ENCODE results near the gene DTX3.
"Not testable (repeated sequence)": the region's sequence is repeated elsewhere in the genome, so short reads cannot be mapped to it uniquely, and the experiment has no call there.

Gene DTX3

DNA sequence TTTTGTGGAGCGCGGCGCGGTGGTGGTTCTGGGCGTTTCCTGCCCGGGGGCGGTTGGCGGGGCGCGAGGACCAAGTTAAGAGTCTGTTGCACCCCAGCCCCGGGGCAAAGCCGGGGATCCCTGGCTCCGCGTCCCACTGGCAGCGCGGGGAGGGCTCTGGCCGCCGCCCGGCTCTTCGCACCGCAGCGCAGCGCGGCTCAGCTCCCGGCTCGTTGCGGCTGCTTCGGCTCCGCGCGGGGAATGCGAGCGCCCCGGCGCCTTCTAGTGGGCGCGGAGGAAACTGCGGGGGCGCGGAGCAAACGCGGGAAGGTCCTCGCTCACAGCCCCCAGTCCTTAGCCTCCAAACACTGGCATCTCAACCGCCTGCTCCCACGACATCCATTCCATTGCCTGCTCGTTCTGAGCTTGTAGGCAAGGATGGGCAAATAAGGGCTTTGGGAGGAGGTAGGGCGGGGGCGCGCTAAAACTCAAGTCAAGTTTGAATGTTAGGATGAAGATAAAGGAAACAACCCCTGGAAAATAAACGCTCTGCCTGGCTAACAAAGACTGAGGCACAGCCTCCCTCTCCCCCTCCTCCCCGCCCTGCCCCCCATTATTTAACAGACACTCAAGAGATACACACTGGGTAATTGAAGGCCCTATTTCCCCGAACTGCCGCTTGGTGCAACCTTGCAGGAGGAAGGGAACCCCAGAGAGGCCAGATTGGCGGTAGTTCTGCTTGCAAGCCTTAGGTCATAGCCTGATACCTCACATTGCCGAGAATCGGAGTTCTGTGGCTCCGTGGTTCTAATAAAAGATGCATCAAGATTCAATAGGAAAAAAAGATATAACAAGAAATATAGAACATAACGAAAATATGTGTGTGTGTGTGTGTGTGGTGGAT lies 28.6 kb downstream of the DTX3 start, which contains the start of gene B4GALNT1:
Gene B4GALNT1, minus strand, starts transcription at position 244 of the 883 bp plus-strand sequence. CDS start 1,069 bp downstream, outside the sequence.
- peak; percentile 75 for DNase-seq

- not testable (repeated sequence) for DNase-seq
Observed at GRCh38 chr12:57636731-57637130, 32.1 kb downstream of the DTX3 start.

DNA sequence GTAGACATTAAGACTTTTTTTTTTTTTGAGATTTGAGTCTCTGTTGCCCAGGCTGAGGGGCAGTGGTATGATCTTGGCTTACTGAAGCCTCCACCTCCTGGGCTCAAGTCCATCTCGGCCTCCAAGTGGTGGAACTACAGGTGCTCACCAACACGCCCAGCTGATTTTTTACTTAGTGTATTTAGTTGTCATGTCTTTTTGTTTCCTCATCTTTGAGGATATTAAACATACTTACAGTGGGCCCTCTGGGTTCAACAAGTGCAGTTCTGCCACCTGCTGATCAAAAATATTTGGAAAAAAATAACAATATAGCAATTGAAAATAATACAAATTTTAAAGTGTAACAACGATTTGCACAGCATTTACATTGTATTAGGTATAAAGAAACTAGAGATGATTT lies 32.7 kb downstream of the DTX3 start:
- no peak for DNase-seq

- no peak for DNase-seq
Observed at GRCh38 chr12:57638096-57638495, 33.5 kb downstream of the DTX3 start.

GRCh38 chr12:57640175-57641042 lies 35.8 kb downstream of the DTX3 start:
- no peak for DNase-seq

- DNase-seq: no peak
Observed at GRCh38 chr12:57641699-57642442, 37.2 kb downstream of the DTX3 start.

- DNase-seq: not testable (repeated sequence)
Observed at GRCh38 chr12:57645990-57646658, 41.5 kb downstream of the DTX3 start.

DNA sequence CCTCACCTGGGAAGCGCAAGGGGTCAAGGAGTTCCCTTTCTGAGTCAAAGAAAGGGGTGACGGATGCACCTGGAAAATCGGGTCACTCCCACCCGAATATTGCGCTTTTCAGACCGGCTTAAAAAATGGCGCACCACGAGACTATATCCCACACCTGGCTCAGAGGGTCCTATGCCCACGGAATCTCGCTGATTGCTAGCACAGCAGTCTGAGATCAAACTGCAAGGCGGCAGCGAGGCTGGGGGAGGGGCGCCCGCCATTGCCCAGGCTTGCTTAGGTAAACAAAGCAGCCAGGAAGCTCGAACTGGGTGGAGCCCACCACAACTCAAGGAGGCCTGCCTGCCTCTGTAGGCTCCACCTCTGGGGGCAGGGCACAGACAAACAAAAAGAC lies 42.0 kb downstream of the DTX3 start:
- DNase-seq: not testable (repeated sequence)

- DNase-seq: no peak
Observed at GRCh38 chr12:57654042-57654441, 49.4 kb downstream of the DTX3 start.

GRCh38 chr12:57655541-57656240 lies 51.1 kb downstream of the DTX3 start:
- no peak for DNase-seq

DNA sequence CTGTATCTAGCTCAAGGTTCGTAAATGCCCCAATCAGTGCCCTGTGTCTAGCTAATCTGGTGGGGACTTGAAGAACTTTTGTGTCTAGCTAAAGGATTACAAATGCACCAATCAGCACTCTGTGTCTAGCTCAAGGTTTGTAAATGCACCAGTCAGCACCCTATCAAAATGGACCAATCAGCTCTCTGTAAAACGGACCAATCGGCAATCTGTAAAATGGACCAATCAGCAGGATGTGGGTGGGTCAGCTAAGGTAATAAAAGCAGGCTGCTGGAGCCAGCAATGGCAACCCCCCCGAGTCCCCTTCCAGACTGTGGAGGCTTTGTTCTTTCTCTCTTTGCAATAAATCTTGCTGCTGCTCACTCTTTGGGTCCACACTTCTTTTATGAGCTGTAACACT lies 51.8 kb downstream of the DTX3 start:
- not testable (repeated sequence) for DNase-seq

GRCh38 chr12:57657744-57658143 lies 53.1 kb downstream of the DTX3 start:
- no peak for DNase-seq

DNA sequence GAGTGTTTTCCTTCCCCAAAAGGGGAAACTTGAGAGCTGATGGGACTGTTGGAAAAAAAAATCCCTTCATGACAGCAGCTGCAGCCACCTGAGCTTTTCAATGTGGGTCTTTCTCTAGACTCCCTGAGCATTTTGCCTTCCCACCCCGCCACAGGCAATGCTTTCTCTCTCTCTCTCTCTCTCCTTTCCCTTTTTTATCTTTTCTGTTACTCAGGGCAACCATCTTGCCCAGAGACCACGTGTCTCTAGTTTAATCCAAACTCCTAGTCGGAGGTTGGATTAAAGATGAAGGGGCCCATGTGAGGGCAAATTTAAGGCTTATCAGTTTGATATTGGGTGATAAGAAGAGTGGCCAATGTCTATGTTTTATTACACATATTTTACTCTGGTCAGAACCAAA lies 54.3 kb downstream of the DTX3 start:
- no peak for DNase-seq

Data from CD4-positive, alpha-beta T cell treated with Interleukin-17A for 4 hours (primary cell).